ENCODE data around the gene BOLL.
A peak's percentile ranks its signal among the peaks of the same experiment; 100 is the strongest.

GRCh38 chr2:197813093-197813787 lies 28.1 kb upstream of the BOLL start:
- TF ChIP-seq CTCF (conservative IDR thresholded peaks at IDR 0.05; ENCODE audit: low read length) (peak; percentile 78), EZH2phosphoT487 (IDR thresholded peaks at IDR 0.05; ENCODE audit: borderline replicate concordance, low read depth, low read length) (no peak)

Measured in OCI-LY7 (cell line).